GM21447 (cell line): ENCODE results near the gene GUCA2A.

ENCODE experiments used
- ATAC-seq: cut with Tn5 transposase; IDR thresholded peaks from one replicate; pipeline ENCODE4 v1.9.1; 2021; ENCODE audit not compliant: unreplicated experiment

Gene GUCA2A

DNA sequence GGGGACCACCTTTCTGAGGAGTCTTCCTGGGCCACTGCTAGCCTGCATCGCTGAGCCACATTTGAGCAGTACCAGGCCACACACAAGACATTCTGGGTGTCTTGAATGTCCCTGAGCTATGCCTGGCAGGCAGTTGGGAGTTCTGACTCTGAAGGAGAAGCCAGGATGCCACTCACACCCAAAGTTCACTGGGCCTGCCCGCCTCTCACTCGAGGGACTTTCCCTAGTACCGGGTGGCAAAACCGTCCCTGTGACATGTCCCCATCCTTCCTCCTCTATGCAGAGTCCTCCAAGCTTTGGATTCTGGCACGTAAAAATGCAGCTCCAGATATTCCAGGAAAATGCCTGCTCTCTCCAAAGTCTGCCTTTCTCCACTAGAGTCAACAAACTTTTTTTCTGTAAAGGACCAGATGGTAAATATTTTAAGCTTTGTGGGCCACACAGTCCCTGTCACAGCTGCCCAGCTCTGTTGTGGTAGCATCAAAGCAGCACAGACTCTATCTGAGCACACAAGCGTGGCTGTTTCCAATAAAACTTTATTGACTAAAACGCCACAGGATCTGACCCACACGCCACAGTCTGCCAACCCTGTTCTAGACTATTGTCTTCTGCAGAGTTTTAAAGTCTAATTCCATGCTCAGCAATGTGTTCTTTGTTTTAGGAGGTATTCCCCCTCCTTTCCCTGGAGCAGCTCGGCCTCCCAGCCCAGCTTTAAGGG is 30.6 kb downstream of the GUCA2A start:
- ATAC-seq: no peak

DNA sequence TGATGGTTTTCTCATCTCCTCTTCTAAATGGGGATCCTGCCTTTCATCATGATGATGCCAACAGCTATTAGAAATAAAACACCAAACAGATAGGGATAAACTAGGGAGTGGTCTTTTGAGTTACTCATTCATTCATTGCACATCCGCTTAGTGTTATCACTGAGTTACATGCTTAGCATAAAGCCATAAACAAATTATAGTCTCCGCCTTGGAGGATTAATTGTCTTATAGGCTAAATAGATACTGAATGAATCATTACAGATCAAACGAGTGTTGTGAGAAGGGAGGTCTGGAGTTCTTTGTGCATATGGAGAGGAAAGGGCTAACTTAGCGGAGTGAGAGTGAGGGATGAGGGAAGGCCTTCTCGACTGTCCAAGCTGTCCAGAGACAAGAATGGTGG is 31.2 kb downstream of the GUCA2A start:
- no peak for ATAC-seq

GRCh38 chr1:42130061-42130660 is 34.4 kb downstream of the GUCA2A start:
- ATAC-seq: no peak

GRCh38 chr1:42128964-42129363 is 35.6 kb downstream of the GUCA2A start:
- no peak for ATAC-seq

GRCh38 chr1:42128499-42128898 is 36.0 kb downstream of the GUCA2A start:
- ATAC-seq: no peak

GRCh38 chr1:42127767-42128166 is 36.8 kb downstream of the GUCA2A start:
- no peak for ATAC-seq

- no peak for ATAC-seq
Measured at GRCh38 chr1:42125552-42125951, 39.0 kb downstream of the GUCA2A start.

GRCh38 chr1:42122408-42122807 is 42.1 kb downstream of the GUCA2A start:
- ATAC-seq: no peak

DNA sequence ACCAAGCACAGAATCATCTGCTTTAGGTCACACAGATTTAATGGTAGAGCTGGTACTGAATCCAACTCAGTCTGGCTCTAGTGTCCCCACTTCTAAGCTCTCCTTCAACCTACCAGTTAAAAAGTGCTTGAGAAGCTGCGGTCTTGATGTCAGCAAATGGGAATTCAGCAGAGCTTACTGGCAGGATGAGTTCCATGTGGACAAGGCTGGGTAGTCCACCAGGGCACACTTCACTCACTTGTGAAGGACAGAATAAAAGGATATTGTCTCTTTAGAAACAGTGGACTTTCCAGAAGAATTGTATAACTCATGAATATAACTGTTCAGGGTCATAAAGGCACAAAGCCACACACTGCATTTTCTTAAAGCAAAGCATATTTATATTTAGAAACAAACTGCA is 46.4 kb downstream of the GUCA2A start:
- no peak for ATAC-seq

GRCh38 chr1:42117214-42117613 is 47.3 kb downstream of the GUCA2A start:
- ATAC-seq: no peak

DNA sequence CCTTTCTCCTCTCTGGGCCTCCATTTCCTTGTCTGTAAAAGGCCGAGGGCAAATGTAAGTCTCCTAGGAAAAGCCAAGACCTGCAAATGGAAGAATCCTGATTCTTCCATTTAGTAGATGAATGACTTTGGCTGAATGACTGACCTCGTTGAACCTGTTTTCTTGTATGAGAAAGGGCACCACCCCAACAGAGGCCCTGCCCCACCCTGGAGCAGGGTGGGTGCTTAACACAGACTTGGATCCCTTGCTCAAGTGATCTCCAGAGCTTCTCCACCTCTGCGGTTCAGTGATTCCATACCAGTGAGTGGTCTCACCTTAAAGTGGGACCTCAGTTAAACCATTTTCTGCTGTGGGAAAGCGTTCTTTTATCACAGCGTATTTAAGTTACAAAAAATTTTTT is 50.3 kb downstream of the GUCA2A start:
- no peak for ATAC-seq
